GM18909 (cell line): ENCODE results near the gene XYLT1.

Experiments
- ATAC-seq: cut with Tn5 transposase; IDR thresholded peaks from one replicate; pipeline ENCODE4 v1.9.1; 2021; ENCODE audit warnings: mild to moderate bottlenecking; ENCODE audit not compliant: unreplicated experiment, poor library complexity

The XYLT1 gene

GRCh38 chr16:17408955-17409441 is 61.8 kb downstream of the XYLT1 start:
- ATAC-seq: no peak

GRCh38 chr16:17408296-17408695 is 62.5 kb downstream of the XYLT1 start:
- no peak for ATAC-seq

- ATAC-seq: no peak
These were observed 63.4 kb downstream of the XYLT1 start for GRCh38 chr16:17407321-17407720.

GRCh38 chr16:17404941-17405689 is 65.6 kb downstream of the XYLT1 start:
- ATAC-seq: no peak

- ATAC-seq: no peak
These were observed 66.8 kb downstream of the XYLT1 start for GRCh38 chr16:17403859-17404545.

- ATAC-seq: no peak
These were observed 67.5 kb downstream of the XYLT1 start for GRCh38 chr16:17403156-17403809.

- ATAC-seq: no peak
These were observed 73.3 kb downstream of the XYLT1 start for GRCh38 chr16:17397499-17397891.

GRCh38 chr16:17396762-17397498 is 73.8 kb downstream of the XYLT1 start:
- ATAC-seq: no peak

- ATAC-seq: no peak
These were observed 74.8 kb downstream of the XYLT1 start for GRCh38 chr16:17395849-17396480.

- ATAC-seq: no peak
These were observed 77.7 kb downstream of the XYLT1 start for GRCh38 chr16:17392857-17393692.

- no peak for ATAC-seq
These were observed 78.5 kb downstream of the XYLT1 start for GRCh38 chr16:17392127-17392856.

- ATAC-seq: no peak
These were observed 79.0 kb downstream of the XYLT1 start for GRCh38 chr16:17391715-17392114.

- no peak for ATAC-seq
These were observed 81.4 kb downstream of the XYLT1 start for GRCh38 chr16:17389384-17389783.

GRCh38 chr16:17387256-17387655 is 83.5 kb downstream of the XYLT1 start:
- no peak for ATAC-seq

GRCh38 chr16:17386229-17386628 is 84.5 kb downstream of the XYLT1 start:
- no peak for ATAC-seq

- no peak for ATAC-seq
These were observed 86.3 kb downstream of the XYLT1 start for GRCh38 chr16:17384471-17384870.

GRCh38 chr16:17382949-17383863 is 87.6 kb downstream of the XYLT1 start:
- no peak for ATAC-seq

GRCh38 chr16:17382514-17382913 is 88.2 kb downstream of the XYLT1 start:
- no peak for ATAC-seq
